ENCODE results near the gene TWIST1.

TWIST1 gene

GRCh38 chr7:19117091-19117869 is at the start of gene TWIST1:
Gene TWIST1, minus strand, starts transcription at chr7:19117636. Its CDS starts 315 bp downstream, at chr7:19117321.
- no peak for DNase-seq

GRCh38 chr7:19161671-19162070 is 44.2 kb upstream of the TWIST1 start:
- no peak for DNase-seq

GRCh38 chr7:19146699-19147098 is 29.3 kb upstream of the TWIST1 start:
- no peak for DNase-seq

- DNase-seq, result no peak
These were observed 28.1 kb upstream of the TWIST1 start for GRCh38 chr7:19145434-19146115.

- DNase-seq, result no peak
These were observed 27.4 kb upstream of the TWIST1 start, which contains the start of gene FERD3L for GRCh38 chr7:19144661-19145433. Gene FERD3L, minus strand, starts transcription at chr7:19145421. Its CDS starts 59 bp downstream, at chr7:19145362.

- no peak for DNase-seq
These were observed 26.6 kb upstream of the TWIST1 start for GRCh38 chr7:19143881-19144574.

- no peak for DNase-seq
These were observed 22.4 kb upstream of the TWIST1 start for GRCh38 chr7:19139706-19140327.

GRCh38 chr7:19133886-19134285 is 16.4 kb upstream of the TWIST1 start:
- no peak for DNase-seq

- no peak for DNase-seq
These were observed 16.0 kb upstream of the TWIST1 start for GRCh38 chr7:19133390-19133789.

- DNase-seq, result no peak
These were observed 11.4 kb upstream of the TWIST1 start for GRCh38 chr7:19128856-19129255.

- DNase-seq, result no peak
These were observed 4.6 kb upstream of the TWIST1 start for GRCh38 chr7:19121977-19122588.

- no peak for DNase-seq
These were observed 2.5 kb upstream of the TWIST1 start for GRCh38 chr7:19119870-19120486.

GRCh38 chr7:19119372-19119771 is 1.9 kb upstream of the TWIST1 start:
- no peak for DNase-seq

GRCh38 chr7:19118636-19119371 is 1.4 kb upstream of the TWIST1 start:
- DNase-seq, result no peak

GRCh38 chr7:19117870-19118608 is 603 bp upstream of the TWIST1 start:
- no peak for DNase-seq

GRCh38 chr7:19116121-19117090 is 1.0 kb downstream of the TWIST1 start:
- DNase-seq, result no peak

GRCh38 chr7:19114551-19114855 is 2.9 kb downstream of the TWIST1 start:
- DNase-seq, result no peak

GRCh38 chr7:19113855-19114550 is 3.4 kb downstream of the TWIST1 start:
- DNase-seq, result no peak

All from CD4-positive, alpha-beta T cell treated with Interferon gamma for 1 hour (primary cell).